Neural cell (in vitro differentiated cells): Measurements from ENCODE around the gene MEX3B. TPM values are rescaled to one million over a fixed set of nuclear protein-coding genes. Genes with fewer than 3 reads are reported as not detected.

Experiments used
- H2AFZ ChIP-seq: fragments of 200-600, 300-800 bp; sonication (generic), shearing (Covaris generic); 2 replicates; pipeline ENCODE4 v1.6.0; 2014; ENCODE audit warnings: low read depth, mild to moderate bottlenecking, antibody characterized with exemption, low read length, moderate library complexity
- H3F3A ChIP-seq: fragments of 200-600 bp; shearing (Covaris generic); 2 replicates; pipeline ENCODE4 v1.6.1; 2016; ENCODE audit warnings: mild to moderate bottlenecking, moderate library complexity, mixed read lengths, antibody characterized with exemption, low read length; ENCODE audit not compliant: insufficient read depth, poor library complexity, severe bottlenecking
- H3K27ac ChIP-seq: fragments of 200-600, 300-800 bp; sonication (generic), shearing (Covaris generic); 2 replicates; pipeline ENCODE4 v1.5.1; 2014; ENCODE audit warnings: mild to moderate bottlenecking, low read length, moderate library complexity
- H3K27me3 ChIP-seq: fragments of 300-800, 200-600 bp; sonication (generic), shearing (Covaris generic); 2 replicates; pipeline ENCODE4 v1.6.0; 2014; ENCODE audit warnings: mild to moderate bottlenecking, low read depth, low read length, moderate library complexity; ENCODE audit not compliant: insufficient read depth
- H3K36me3 ChIP-seq: fragments of 300-800, 200-600 bp; sonication (generic), shearing (Covaris generic); 2 replicates; pipeline ENCODE4 v1.5.1; 2014; ENCODE audit warnings: mild to moderate bottlenecking, antibody characterized with exemption, low read length, moderate library complexity; ENCODE audit not compliant: insufficient read depth
- H3K4me2 ChIP-seq: fragments of 300-800, 200-600 bp; sonication (generic), shearing (Covaris generic); 2 replicates; pipeline ENCODE4 v1.6.0; 2014; ENCODE audit warnings: mild to moderate bottlenecking, low read length
- H3K4me3 ChIP-seq: fragments of 300-800, 200-600 bp; sonication (generic), shearing (Covaris generic); 2 replicates; pipeline ENCODE4 v1.5.1; 2014; ENCODE audit warnings: mild to moderate bottlenecking, low read length, moderate library complexity
- H3K79me2 ChIP-seq: fragments of 200-600 bp; shearing (Covaris generic); replicated peaks from 2 replicates; pipeline ENCODE4 v1.6.0; 2014; ENCODE audit warnings: mild to moderate bottlenecking, low read length, moderate library complexity; ENCODE audit not compliant: insufficient read depth
- H3K9ac ChIP-seq: fragments of 300-800, 200-600 bp; sonication (generic), shearing (Covaris generic); 2 replicates; pipeline ENCODE4 v1.6.1; 2016; ENCODE audit warnings: mild to moderate bottlenecking, low read length, mixed read lengths
- H3K9me2 ChIP-seq: fragments of 200-600 bp; shearing (Covaris generic); 2 replicates; pipeline ENCODE4 v1.6.1; 2016; ENCODE audit warnings: mild to moderate bottlenecking, low read length, mixed read lengths; ENCODE audit not compliant: insufficient read depth
- H3K9me3 ChIP-seq: fragments of 200-600, 300-800 bp; sonication (generic), shearing (Covaris generic); 2 replicates; pipeline ENCODE4 v1.6.1; 2016; ENCODE audit warnings: mild to moderate bottlenecking, mixed run types, low read length, moderate library complexity, mixed read lengths
- H4K20me1 ChIP-seq: fragments of 200-600 bp; shearing (Covaris generic); 2 replicates; pipeline ENCODE4 v1.6.1; 2016; ENCODE audit warnings: mild to moderate bottlenecking, mixed run types; ENCODE audit not compliant: insufficient read depth
- CTCF ChIP-seq: fragments of 450-650 bp; IDR thresholded peaks from 2 replicates; pipeline ENCODE4 v1.5.1; 2014; ENCODE audit warnings: antibody characterized with exemption, mild to moderate bottlenecking, moderate library complexity; ENCODE audit not compliant: poor library complexity, severe bottlenecking
- EP300 ChIP-seq: fragments of 450-650 bp; conservative IDR thresholded peaks from 2 replicates; pipeline ENCODE4 v1.6.1; 2014; ENCODE audit warnings: antibody characterized with exemption, mild to moderate bottlenecking, moderate library complexity; ENCODE audit not compliant: poor library complexity, severe bottlenecking
- EZH2 ChIP-seq: fragments of 200-600, 300-800 bp; shearing (Covaris generic), sonication (generic); IDR thresholded peaks from 2 replicates; pipeline ENCODE4 v1.6.1; 2014; ENCODE audit warnings: antibody characterized with exemption, low read length, borderline replicate concordance, mild to moderate bottlenecking; ENCODE audit not compliant: insufficient read depth, poor library complexity, severe bottlenecking
- MXI1 ChIP-seq: fragments of 450-650 bp; conservative IDR thresholded peaks from 2 replicates; pipeline ENCODE4 v1.6.1; 2014; ENCODE audit warnings: antibody characterized with exemption, mild to moderate bottlenecking; ENCODE audit not compliant: poor library complexity, severe bottlenecking
- POLR2AphosphoS5 ChIP-seq: IDR thresholded peaks from 2 replicates; pipeline ENCODE4 v1.6.1; 2012
- RAD21 ChIP-seq: fragments of 450-650 bp; conservative IDR thresholded peaks from 2 replicates; pipeline ENCODE4 v1.6.1; 2014; ENCODE audit warnings: antibody characterized with exemption, mild to moderate bottlenecking, moderate library complexity
- REST ChIP-seq: IDR thresholded peaks from 2 replicates; pipeline ENCODE4 v1.6.1; 2012; ENCODE audit warnings: borderline replicate concordance
- SMC3 ChIP-seq: fragments of 450-650 bp; conservative IDR thresholded peaks from 2 replicates; pipeline ENCODE4 v1.6.1; 2014; ENCODE audit warnings: antibody characterized with exemption, mild to moderate bottlenecking, moderate library complexity; ENCODE audit not compliant: poor library complexity
- TAF1 ChIP-seq: IDR thresholded peaks from 2 replicates; pipeline ENCODE4 v1.6.1; 2012; ENCODE audit warnings: low read depth
- polyA plus RNA-seq: library from polyadenylated mRNA; depleted of rRNA; stranded (reverse); fragments of >200 nt; gene quantifications from 2 replicates; pipeline ENCODE4 v1.2.3, GENCODE V29; 2014

The MEX3B gene
- polyA plus RNA-seq, 1 donor from 2014 or later = 38.8 TPM

- H3K4me2 ChIP-seq = no peak overlapping the region
- H3K27me3 ChIP-seq = no peaks in the 10 kb centered on the region
- H3K27ac ChIP-seq = no peak overlapping the region
- no peaks in the 10 kb centered on the region for H3K9me2 ChIP-seq
- H2AFZ ChIP-seq = no peak overlapping the region
- TF ChIP-seq SMC3 (no peak), MXI1 (no peak), EZH2 (no peak), CTCF (no peak), POLR2AphosphoS5 (no peak), REST (no peak), EP300 (no peak)
- no peaks in the 10 kb centered on the region for H4K20me1 ChIP-seq
- no peaks in the 10 kb centered on the region for H3K36me3 ChIP-seq
- no peaks in the 10 kb centered on the region for H3K9me3 ChIP-seq
- no peaks in the 10 kb centered on the region for H3K79me2 ChIP-seq
- H3K9ac ChIP-seq = no peak overlapping the region
- H3K4me3 ChIP-seq = no peak overlapping the region
- H3F3A ChIP-seq = no peaks in the 10 kb centered on the region
Observed at GRCh38 chr15:82079736-82080135, 33.9 kb upstream of the MEX3B start.

- Histone ChIP-seq H3K9ac (no peak overlapping the region), H3K4me3 (no peak overlapping the region), H3K79me2 (no peaks in the 10 kb centered on the region), H3F3A (no peaks in the 10 kb centered on the region), H3K4me2 (no peak overlapping the region), H2AFZ (no peak overlapping the region), H3K27ac (no peak overlapping the region), H3K9me3 (no peaks in the 10 kb centered on the region), H3K27me3 (no peaks in the 10 kb centered on the region), H3K9me2 (no peaks in the 10 kb centered on the region), H4K20me1 (no peaks in the 10 kb centered on the region), H3K36me3 (no peaks in the 10 kb centered on the region)
- TF ChIP-seq REST (no peak), MXI1 (no peak), SMC3 (no peak), EP300 (no peak), RAD21 (no peak), TAF1 (no peak), POLR2AphosphoS5 (no peak), EZH2 (no peak), CTCF (no peak)
Observed at GRCh38 chr15:82074610-82075009, 28.8 kb upstream of the MEX3B start.
